Lower leg skin (tissue), 3 donors: ENCODE results near the gene RNF213.

Experiments used
- CTCF ChIP-seq, 3 donors: fragments of 450-650 bp; IDR thresholded peaks; one replicate each; pipeline ENCODE4 v1.5.1; 2016; ENCODE audit warnings: antibody characterized with exemption in 3 of 3, mild to moderate bottlenecking in 3 of 3, moderate library complexity in 2 of 3
- POLR2A ChIP-seq, 2 donors: fragments of 450-650 bp; IDR thresholded peaks; one replicate each; pipeline ENCODE4 v1.6.1; 2016 to 2017; ENCODE audit warnings: antibody characterized with exemption in 2 of 2, mild to moderate bottlenecking in 1 of 2, moderate library complexity in 1 of 2

- TF ChIP-seq CTCF (IDR thresholded peaks at IDR 0.05), result no peak
- TF ChIP-seq POLR2A (IDR thresholded peaks at IDR 0.05), result no peak
Measured at GRCh38 chr17:80423536-80424225, 163.0 kb downstream of the RNF213 start.
